ENCODE results near the gene SOCS3.

DNA sequence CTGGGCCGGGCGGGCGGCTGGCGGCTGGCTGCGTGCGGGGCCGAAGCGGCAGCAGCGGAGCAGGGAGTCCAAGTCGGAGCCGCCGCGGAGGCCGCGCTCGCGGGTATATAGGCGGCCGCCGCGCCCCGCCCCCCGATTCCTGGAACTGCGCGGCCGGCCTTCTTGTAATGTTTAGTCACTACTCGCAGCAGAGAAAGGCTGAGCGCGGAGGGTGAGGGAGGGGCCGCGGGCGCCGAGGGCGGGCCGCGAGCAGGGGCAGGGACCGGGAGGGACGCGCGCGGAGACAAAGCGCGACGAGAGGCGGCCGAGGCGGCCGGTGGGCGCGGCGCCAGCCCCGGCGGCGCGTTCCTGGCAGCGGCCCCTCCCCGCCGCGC is at the start of gene SOCS3:
- peak; percentile 74 to 93 for TF ChIP-seq POLR2AphosphoS5 (IDR thresholded peaks at IDR 0.05)
- TF ChIP-seq, protein P1, sequence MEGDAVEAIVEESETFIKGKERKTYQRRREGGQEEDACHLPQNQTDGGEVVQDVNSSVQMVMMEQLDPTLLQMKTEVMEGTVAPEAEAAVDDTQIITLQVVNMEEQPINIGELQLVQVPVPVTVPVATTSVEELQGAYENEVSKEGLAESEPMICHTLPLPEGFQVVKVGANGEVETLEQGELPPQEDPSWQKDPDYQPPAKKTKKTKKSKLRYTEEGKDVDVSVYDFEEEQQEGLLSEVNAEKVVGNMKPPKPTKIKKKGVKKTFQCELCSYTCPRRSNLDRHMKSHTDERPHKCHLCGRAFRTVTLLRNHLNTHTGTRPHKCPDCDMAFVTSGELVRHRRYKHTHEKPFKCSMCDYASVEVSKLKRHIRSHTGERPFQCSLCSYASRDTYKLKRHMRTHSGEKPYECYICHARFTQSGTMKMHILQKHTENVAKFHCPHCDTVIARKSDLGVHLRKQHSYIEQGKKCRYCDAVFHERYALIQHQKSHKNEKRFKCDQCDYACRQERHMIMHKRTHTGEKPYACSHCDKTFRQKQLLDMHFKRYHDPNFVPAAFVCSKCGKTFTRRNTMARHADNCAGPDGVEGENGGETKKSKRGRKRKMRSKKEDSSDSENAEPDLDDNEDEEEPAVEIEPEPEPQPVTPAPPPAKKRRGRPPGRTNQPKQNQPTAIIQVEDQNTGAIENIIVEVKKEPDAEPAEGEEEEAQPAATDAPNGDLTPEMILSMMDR (IDR thresholded peaks at IDR 0.05) = no peak
